GM12891 (cell line): ENCODE results near the gene ROBO1.

Experiments
- PAX5 ChIP-seq: IDR thresholded peaks from 2 replicates; pipeline ENCODE4 v1.6.1; 2011; ENCODE audit warnings: low read length, moderate library complexity, mild to moderate bottlenecking; ENCODE audit not compliant: insufficient read depth, severe bottlenecking
- POLR2A ChIP-seq: IDR thresholded peaks from 2 replicates; pipeline ENCODE4 v1.6.1; 2011; ENCODE audit warnings: low read depth, low read length, control low read depth
- POLR2AphosphoS5 ChIP-seq: IDR thresholded peaks from 2 replicates; pipeline ENCODE4 v1.6.1; 2011; ENCODE audit warnings: low read depth, low read length, control low read depth
- SPI1 ChIP-seq: IDR thresholded peaks from 2 replicates; pipeline ENCODE4 v1.6.1; 2011; ENCODE audit warnings: low read depth, low read length, control low read depth
- TAF1 ChIP-seq: IDR thresholded peaks from 2 replicates; pipeline ENCODE4 v1.6.1; 2011; ENCODE audit warnings: low read depth, low read length, control low read depth

- TF ChIP-seq POLR2AphosphoS5 = no peak
- no peak for TF ChIP-seq POLR2A
- no peak for TF ChIP-seq TAF1
- TF ChIP-seq PAX5 = no peak
- TF ChIP-seq SPI1 = no peak
These were observed 517.1 kb downstream of the ROBO1 start for GRCh38 chr3:79250746-79251145.
